Measurements from ENCODE around the gene ROR2.

Gene ROR2

DNA sequence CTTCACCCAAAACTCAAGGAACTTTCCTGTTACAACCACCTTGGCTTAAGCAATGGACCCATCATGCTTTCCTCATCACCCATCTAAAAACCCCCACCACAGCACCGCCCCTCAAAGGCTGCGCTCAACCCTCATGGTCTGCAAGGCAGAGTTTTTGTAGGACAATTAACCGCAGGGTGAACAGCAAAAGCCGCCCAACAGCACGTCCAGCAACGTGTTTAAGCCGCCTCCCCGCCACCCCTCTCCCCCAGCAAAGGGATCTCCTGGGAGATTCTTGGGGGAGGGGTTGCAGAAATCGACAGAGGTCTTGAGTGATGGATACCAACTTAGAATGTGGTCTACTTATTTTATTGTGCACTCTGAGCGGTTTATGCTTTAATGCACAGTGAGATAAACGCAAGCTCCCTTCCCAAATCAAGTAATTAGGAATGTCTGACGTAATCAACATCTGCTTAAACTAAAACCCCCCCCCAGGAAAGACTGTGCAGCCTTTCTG, 1.9 kb downstream of the ROR2 start:
- DNase-seq: no peak

DNA sequence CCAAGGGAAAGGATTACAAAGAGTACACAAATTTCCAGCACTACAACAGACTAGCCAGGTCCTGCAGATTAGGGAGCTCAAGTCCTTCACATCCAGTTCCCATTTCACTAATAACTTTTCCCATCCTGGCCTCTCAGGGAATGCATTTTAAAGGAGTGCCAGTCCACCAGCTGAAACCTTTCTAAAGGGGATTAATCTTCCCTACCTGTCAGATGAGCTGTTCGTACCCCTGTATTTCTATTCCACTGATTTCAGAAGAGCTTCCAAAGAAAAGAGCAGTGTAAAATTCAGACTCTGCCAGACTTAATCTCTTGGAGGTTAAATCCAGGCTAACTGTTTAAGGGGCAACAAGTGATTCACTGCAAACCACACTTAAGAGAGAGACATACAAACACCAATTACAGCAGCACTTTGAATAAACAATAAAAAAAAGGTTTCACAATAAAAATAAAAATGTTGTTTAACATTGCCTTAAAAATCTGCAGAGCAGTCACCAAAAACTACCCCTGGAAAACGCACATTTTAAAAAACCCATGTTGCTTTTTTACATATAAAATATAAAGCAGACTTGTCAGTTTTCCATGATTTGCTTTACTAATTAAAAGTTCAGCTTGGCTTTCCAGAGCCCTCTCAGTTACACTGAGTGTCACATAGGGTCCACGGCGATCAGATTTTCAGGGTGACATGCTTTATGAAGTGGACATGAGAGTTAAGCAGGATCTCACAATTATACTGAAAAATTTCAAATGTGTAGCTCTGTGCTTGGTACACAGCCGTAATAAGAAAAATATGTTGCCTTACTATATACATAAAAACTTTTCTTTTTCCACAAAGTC, 3.2 kb downstream of the ROR2 start:
- DNase-seq: no peak

DNA sequence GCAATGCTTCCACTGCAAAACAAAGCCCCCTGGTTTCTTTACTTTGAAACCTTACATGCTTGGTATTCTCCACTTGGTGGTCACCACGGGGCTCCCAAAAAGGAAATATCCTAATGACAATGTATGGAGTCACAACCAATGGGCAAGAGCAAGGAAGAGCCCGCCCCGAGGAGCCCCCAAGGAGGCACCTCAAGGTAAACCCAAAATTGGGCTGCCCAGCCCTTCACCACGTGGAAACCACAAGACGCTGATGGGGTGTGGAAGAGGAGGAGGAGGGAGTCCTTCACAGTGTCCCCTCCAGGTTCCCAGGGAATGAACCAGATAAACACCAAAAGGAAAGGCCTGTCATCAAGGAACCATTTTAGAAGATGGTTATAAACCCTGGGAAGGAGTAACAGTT, 3.8 kb downstream of the ROR2 start:
- no peak for DNase-seq

GRCh38 chr9:91945277-91946085, 4.5 kb downstream of the ROR2 start:
- DNase-seq: no peak

DNA sequence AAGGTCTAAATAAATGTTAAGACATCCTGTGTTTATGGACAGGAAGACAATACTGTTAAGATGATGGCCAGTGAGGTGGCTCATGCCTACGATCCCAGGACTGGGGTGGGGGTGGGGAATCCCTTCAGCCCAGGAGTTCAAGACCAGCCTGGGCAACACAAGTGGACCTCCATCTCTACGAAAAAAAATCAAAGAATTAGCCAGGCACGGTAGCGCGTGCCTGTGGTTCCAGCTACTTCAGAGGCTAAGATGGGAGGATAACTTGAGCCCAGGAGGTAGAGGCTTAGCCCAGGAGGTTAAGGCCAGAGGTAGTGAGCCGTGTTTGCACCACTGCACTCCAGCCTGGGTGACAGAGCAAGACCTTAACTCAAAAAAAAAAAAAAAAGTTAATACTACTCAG, 5.3 kb downstream of the ROR2 start:
- DNase-seq: no peak

DNA sequence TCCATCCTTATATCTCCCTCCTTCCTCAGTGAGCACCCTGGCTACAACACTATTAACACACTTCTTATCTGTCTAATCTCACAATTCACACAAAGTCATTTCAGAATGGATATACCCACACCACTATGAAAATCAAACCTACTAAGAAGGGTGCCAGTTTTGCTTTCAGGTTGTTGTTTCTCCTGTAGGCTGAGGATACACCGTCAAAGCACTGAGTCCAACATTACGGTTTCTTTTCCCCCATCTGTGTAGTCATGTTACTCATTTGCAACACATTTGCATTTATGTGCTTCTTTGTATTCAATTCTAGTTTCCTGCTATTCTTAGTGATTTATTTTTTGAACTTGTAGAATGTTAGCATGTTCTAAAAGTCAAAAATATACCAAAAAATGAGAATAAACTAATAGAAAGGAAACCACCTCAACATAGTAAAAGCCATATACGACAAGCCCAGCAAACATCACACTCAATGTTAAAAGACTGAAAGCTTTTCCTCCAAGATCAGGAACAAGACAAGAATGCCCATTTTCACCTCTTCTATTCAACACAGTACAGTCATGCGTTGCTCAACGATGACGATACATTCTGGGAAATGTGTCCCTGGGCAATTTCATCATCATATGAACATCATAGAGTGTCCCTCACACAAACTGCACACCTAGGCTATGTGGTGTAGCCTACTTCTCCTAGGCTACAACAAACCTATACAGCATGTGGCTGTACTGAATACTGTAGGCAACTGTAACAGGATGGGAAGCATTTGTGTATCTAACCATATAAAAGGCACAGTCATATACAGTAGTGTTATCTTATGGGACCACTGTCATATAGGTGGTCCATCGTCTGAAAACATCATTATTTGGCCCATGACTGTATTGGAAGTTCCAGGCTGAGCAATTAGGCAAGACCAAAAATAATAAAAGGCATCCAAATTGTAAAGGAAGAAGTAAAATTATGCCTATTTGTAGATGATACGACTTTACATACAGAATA, 6.3 kb downstream of the ROR2 start:
- no peak for DNase-seq

DNA sequence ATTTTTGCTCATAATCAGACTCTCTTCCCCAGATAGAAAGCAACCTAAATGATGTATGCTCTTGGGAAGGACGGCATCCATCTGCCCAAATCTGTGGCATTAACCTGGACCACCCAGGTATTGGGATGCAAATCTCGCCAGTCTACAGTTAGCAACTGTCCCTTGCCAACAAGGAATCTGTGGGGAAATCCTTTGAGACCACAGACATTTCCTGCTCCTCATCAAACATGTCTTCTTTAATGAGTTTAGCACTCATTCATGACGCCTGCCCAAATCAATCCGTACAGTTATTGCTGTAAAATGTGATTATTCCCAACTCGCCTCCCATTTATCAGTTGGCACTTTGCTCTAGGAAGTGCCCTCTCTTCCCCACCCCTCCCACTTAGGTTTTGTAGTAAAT, 7.8 kb downstream of the ROR2 start:
- no peak for DNase-seq

DNA sequence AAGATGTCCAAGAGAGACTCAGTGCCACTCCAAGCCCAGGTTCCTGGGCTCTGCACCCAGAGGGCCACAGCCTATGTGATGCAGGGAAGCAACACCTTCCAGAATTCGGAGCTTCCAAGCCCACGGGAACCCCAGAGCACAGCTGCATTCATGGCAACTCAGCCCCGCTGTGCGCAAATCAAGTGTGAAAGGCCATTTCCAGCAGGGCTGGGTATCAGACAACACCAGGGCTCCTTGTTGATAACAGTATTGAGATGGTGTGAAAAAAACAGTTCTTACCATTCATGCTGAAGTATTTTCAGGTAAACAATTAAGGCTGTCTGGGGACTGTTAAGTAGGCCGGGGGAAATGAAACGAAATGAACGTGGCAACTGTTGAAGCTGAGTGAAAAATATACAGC, 10.1 kb downstream of the ROR2 start:
- DNase-seq: no peak

- no peak for DNase-seq
Observed at GRCh38 chr9:91937727-91938126, 12.3 kb downstream of the ROR2 start.

DNA sequence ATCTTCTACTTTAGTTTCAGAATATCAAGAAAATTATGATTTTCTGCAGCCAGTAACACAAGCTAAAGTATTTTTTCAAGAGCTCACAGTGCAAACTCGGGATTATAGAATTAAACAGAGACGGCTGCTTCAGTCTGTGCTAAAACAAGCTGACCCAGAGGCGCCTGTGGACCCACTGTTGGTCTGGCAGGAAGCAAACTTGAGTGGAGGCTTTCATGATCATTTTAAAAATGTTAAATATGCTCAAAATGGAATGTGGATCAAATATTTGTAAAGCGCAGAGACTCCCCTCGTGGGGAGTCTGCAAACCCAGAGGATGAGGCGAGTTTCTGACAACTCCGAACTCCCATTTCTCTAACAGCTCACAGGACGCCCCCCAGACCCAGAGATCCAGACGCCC, 13.0 kb downstream of the ROR2 start:
- no peak for DNase-seq

GRCh38 chr9:91935805-91936514, 14.1 kb downstream of the ROR2 start:
- no peak for DNase-seq

GRCh38 chr9:91935066-91935749, 14.8 kb downstream of the ROR2 start:
- no peak for DNase-seq

GRCh38 chr9:91934654-91935053, 15.4 kb downstream of the ROR2 start:
- DNase-seq: no peak

- no peak for DNase-seq
Observed at GRCh38 chr9:91933556-91934352, 16.3 kb downstream of the ROR2 start.

- DNase-seq: no peak
Observed at GRCh38 chr9:91930475-91930874, 19.6 kb downstream of the ROR2 start.

DNA sequence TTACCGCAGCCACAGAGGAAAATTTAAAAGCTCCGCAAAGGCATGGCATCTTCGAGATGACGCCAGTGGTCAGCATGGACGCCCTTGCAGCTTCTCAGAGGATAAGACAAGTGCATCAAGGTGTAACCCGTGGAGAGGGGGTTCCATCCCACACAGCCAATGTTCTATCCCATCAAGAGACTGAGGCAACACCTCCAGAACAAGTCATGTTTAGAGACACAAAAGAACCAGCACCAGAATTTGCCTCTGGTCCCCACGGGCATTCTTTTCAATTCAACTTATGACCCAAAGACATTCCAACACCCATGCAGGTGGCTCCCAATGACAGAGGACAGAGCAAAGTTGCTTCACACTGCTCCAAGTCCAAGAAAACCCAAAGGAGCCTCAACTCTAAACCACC, 20.7 kb downstream of the ROR2 start:
- DNase-seq: no peak

DNA sequence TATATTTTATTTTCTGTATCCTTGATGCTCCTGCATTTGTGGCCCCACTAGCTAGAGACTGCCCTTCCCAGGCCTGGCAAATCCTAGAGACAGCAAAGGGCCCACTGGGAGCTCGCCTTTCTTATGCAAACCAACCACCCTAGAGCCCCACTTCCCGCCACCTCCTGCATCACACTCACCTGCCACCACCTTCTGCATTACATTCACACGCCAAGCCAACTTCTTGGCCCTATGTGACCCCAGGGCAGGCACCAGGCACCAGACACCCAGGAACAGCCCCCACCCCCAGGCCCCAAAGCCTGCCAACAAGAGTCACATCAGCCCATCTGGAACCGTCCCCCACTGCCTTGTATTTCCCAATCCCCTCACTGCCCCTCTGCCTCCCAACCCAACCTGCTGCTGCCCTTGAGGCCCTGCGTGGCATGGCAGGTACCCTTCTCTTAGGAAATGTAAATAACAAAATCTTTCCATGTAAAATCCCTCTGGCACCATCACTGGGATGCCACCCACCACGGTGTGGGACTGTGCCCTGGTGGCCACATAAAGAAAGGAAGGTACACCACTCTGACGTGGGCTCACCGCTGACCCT, 22.0 kb downstream of the ROR2 start:
- no peak for DNase-seq

DNA sequence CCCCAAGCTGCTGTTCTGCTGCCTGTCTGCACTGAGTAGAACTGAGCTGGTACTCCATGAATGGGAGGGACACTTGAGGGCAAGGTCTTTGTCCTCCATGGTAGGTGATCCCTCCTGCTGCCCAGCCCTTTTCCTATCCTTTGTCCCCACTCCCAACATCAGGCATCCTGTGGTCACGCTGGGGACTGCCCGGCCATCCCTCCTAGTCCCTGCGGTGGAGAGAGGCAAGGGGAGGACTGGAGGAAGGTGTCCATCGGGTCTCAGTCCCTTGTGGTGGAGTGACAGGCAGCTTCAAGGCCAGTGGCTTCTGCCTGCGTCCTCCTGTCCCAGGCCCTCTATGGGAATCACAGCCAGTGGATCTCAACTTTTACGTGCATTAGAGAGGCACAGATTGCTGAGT, 25.9 kb downstream of the ROR2 start:
- no peak for DNase-seq

DNA sequence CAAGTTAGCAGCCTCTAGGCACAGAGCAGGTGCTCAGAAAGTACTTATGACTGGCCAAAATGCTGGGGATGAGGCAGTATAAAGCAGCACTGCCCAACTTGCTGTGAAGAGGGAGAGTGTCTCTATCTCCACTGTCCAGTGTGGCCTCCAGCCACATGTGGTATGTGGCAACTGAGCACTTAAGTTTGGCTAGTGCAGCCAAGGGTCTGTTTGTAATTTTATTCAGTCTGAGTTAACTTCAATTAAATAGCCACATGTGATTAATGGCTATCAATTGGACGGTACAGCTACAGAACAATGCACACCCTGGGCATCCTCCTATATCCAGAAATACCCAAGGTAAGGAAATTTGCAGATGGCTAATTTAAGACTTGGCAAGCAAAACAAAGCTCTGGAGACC, 26.9 kb downstream of the ROR2 start:
- DNase-seq: no peak

GRCh38 chr9:91921371-91921770, 28.7 kb downstream of the ROR2 start:
- no peak for DNase-seq

Measured in GDM1 (cell line).